HG03139 (cell line): ENCODE data around the gene LYSET.
"Not testable (repeated sequence)": the region's sequence is repeated elsewhere in the genome, so short reads cannot be mapped to it uniquely, and the experiment has no call there.

ENCODE experiments used
- ATAC-seq: cut with Tn5 transposase; IDR thresholded peaks from one replicate; pipeline ENCODE4 v1.9.1; 2021; ENCODE audit not compliant: unreplicated experiment

LYSET gene, protein sequence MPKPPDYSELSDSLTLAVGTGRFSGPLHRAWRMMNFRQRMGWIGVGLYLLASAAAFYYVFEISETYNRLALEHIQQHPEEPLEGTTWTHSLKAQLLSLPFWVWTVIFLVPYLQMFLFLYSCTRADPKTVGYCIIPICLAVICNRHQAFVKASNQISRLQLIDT

DNA sequence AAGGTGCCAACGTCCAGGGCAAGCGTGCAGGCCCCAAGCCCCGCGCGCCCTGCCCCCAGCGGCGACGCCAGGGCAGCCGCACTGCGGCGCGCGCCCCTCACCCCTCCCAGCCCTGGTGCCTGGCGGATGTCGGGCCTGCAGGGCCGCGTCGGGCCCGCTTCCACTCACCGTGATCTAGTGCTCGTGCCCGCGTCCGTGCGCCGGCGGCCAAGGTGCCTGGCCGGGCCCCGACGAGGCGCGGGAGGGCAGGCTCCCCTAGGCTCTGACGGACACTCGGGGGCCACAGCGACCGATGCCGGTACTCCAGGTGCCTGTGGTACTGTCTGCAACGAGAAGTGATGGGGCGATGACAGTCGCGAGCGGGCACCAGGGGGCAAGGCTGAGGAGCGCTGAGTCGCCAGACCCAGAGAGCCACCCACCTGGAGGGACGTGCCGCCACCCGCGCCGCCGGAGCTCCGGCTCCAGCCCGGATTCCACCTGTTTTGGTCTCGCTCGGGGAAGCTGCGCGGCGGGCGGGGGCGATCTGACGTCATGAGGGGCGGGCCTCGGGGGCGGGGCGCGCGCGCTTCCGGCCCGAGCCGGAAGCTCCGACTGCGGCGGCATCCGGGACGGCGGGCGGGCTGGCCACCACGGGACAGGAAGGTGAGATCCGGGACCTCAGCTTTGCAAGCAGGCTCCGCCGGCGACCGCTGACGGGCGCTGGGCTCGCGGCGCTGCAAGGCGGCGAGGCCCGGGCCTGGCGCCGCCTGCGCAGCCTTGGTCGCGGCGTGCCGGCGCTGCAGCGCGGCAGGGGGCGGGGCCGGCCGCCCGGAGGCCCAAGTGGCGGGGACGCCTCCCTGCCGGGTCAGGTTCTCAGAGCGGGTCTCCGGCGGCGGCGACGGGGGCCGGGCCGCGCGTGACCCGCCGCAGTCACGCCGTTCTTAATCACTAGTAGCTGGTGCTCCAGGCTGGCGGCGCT lies at the start of gene LYSET, which contains the start of gene MOAP1:
LYSET (plus strand) TSS at position 927 of the 958 bp plus-strand sequence. CDS start 89 bp downstream, outside the sequence.
MOAP1 (minus strand) TSS at position 507 of the 958 bp plus-strand sequence. CDS start 655 bp downstream, outside the sequence.
- ATAC-seq, result peak; percentile 78

DNA sequence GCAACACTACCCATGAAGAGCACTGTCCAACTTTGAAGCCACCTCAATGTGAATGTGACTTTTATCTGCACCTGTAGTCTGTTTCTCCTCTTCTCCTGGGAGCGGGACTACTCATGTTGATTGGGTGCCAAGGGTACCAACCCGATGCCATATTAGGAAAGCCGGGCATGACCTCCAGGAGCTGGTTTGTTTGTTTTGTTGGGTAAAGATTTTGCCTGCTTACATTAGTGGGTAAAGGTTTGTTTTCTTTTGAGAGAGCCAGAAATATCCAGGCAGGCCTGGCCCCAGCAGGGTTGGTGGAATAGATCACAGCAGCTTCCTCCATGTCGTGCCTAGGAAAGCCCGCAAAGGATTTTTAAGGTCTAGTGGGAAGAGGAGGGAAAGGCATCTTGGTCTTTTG lies 49.7 kb upstream of the LYSET start:
- no peak for ATAC-seq

DNA sequence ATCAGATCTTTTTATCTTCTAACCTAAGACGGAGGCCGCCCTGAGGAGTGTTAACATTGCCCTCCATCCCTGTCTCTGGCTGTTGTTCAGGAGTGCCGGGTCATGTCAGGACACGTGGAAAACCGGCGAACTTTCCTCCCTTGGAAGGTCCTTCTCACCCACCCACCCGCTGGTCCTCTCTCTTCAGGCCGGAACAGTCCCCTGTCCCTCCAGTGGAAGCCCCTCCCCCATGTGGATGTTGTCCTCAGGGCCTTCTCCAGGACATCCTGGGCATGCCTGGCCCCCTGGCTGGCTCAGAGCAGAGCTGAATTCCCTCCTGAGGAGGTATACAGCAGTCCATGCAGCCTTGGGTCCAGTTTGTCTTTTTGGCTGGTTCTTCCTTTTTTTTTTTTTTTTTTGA lies 49.1 kb upstream of the LYSET start:
- ATAC-seq, result no peak

DNA sequence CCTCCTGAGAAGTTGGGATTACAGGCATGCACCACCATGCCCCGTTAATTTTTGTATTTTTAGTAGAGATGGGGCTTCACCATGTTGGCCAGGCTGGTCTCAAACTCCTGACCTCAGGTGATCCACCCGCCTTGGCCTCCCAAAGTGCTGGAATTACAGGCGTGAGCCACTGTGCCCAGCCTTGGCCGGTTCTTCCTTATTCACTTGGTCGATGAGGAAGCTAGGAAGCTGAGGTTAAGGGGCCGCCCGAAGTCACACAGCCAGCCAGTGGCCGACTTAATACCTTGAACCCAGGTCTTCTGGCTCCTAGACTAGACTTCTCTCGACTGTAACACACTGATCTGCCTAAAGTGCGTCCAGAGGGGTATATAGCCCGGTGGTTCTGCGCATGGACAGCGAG lies 48.6 kb upstream of the LYSET start:
- ATAC-seq, result not testable (repeated sequence)

DNA sequence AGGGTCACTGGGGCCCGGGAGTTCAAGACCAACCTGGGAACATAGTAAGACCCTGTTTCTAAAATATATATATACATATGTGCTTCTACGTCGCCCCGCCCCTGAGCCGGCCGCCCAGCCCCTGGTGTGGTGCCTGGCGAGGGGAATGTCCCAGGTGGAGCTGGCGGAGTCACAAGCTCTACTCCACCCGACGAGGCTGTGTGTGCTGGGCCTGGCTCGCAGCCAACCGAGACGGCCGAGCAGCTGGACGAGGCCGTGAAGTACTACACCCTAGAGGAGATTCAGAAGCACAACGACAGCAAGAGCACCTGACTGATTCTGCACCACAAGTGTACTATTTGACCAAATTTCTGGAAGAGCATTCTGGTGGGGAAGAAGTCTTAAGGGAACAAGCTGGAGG lies 47.3 kb upstream of the LYSET start:
- no peak for ATAC-seq

DNA sequence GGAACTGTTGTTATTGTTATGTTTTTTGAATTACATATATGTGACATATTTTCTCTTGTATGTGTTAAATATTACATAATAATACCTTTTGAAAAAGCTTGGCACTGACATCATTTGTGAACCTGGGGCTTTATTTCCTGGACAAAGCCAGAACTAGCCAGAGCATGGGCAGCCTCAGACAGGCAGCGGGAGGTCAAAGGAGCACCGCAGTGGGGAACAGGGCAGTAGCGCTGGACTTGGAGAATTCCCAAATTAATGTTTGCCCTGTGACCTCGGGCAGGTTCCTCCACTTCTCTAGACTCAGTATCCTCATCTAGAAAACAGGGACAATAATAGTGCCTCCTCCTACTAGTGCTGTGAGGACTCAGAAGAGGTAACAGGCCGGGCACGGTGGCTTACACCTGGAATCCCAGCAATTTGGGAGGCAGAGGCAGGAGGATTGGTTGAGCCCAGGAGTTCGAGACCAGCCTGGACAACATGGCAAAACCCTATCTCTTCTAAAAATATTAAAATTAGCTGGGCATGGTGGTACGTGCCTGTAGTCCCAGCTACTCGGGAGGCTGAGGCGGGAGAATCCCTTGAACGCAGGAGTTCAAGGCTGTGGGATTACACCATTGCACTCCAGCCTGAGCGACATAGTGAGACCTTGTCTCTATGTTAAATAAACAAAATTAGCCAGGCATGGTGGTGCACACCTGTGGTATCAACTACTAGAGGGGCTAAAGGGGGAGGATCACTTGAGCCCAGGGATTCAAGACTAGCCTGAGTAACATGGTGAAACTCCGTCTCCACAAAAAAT lies 42.1 kb upstream of the LYSET start:
- ATAC-seq, result no peak

DNA sequence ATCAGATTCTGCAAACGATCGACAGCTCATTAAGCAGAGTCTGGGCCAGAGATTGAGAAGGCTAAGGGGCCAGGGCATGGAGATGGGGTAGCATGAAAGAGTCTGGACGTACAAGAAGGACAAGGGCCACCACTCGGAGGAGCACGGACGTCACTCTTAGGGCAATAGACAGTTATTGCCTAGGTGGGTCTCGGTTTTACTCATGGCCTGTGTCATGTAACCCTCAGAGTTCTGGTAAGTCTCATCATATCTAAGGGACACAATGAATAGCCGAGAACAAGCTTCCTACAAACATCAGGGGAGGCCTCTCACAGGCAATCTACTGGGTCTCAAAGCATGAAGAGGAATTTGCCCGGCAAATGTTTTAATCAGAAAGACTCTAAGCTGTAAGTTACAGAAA lies 39.0 kb upstream of the LYSET start:
- ATAC-seq, result no peak

DNA sequence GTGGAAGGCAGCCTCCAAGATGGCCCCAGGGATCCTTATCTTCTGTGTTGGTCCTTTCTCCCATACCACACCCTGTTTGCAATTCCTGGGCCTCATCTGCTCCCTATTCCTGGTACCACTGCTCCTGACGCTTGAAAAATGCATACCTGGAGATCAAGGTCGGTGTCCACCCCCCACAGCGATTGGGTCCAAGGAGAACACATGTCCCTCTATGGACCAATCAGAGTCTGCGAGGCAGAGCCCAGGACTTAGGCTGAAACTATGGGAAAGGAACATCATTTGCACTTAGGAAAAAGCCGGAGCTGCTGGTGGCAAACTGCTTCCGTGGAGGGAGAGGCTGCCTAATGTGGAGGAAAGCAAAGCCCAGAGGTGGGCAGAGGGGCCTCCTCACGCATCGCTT lies 36.1 kb upstream of the LYSET start:
- ATAC-seq, result no peak

DNA sequence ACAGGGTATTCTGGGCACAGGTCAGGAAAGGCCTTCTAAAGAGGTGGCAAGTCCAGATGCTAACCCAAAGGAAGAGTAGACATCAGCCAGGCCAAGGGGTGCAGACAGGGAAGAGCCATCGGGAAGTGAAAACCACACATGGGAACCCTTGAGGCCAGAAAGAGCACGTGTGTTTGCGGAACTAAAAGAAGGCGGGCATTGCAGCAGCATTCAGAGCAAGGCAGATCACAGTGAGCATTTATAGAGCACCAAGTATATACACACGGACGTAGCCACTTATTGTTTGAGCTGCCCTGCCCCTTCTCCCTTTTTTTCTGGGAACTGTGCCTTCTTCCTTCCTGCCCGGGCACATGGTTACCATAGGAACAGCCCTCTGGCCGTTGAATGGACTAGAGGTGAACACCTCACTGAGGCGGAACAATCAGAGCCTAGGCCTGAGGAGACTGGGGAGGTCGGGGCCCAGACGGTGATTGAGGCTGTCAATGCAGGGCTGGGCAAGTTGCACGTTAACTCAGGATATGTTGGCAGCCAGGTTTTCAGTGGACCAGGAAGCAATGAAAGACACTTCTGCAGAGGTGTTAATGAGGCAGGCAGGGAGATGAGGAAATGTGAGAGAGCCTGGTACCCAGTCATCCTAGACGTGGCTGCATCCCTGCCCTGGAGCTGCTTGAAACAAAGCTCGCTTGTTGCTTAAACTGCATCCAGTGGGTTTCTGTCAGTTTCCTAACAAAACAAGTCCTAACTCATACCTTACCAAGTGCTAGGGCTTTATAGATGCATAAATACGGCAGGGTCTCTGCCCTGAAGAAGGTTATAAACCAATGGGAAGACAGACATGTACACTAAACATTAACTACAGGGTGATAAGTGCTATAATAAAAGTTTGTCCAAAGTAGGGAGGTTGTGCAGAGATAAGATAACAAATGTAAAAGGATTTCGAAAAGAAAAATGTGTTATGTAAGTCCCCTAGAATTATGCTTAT lies 34.6 kb upstream of the LYSET start:
- no peak for ATAC-seq

DNA sequence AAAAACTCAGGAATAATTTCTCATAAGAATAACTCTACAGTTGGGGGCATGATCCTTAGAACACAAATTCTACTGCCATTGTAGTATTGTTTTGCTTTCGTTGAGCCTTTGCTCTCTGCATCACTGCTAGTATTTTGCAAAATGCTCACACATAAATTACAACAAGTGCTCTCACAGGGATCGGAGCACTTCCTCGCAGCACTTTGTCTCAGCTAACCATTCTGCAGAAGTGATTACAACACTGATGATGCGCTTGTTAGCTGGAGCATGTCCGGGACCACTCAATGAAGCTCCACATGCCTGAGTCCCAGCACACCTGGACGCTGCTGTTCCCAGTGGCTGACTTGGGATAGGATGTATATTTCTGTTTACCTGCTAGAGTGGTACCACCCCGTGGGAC lies 32.0 kb upstream of the LYSET start:
- ATAC-seq, result no peak

DNA sequence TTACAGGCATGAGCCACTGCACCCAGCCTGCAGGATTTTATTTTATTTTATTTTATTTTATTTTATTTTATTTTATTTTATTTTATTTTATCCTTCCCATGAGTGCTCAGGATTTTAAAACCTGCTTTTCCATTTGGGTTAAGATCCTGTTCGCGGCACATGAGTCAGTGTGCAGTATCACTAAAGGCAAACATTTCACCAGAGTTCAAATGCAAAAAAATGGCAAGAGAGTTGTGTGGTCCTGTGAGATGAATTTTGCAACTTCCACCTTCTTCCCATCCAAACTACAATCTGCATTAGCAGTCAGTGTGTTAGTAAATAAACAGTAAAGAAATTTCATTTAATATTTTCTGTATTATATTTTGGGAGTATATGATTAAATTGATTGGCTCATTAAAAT lies 29.4 kb upstream of the LYSET start:
- ATAC-seq, result no peak

DNA sequence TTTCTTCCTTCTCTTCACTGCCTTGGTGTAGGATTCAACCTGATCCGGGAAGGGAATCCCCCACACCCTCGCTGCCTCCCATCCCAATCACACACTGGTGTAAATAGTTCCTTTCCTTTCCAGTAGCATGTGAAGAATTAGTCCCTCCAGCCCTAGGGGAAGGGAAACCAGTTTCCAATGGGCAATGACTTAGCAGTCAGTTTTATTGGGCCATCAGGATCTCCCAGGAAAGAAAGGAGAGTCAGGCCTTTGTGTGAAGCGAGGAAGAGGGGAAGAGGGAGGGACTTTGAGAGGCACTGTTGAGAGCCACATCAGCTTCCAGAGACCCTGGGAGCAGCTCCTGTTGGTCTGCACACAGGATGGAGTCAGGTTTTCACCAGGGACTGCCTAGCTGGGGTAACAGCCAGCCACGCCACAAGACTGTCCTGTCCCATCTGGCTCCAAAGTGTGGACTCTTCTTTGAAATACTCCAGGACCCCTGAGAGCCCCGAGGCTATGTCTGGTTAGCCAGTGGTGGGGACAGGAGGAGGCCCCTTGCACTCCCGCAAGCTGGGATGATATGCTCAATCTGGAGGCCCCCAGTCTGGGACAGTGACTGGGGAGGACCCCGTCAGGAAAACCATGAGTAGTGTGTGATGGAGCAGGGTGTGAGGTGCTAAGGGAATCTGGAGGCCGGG lies 28.3 kb upstream of the LYSET start:
- no peak for ATAC-seq

DNA sequence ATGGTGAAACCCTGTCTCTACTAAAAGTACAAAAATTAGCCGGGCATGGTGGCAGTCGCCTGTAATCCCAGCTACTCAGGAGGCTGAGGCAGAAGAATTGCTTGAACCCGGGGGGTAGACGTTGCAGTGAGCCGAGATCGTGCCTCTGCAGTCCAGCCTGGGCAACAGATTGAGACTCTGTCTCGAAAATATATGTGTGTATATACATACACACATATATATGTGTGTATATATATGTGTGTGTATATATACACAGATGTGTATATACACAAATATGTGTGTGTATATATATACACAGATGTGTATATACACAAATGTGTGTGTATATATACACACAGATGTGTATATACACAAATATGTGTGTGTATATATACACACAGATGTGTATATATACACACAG lies 26.8 kb upstream of the LYSET start:
- not testable (repeated sequence) for ATAC-seq

DNA sequence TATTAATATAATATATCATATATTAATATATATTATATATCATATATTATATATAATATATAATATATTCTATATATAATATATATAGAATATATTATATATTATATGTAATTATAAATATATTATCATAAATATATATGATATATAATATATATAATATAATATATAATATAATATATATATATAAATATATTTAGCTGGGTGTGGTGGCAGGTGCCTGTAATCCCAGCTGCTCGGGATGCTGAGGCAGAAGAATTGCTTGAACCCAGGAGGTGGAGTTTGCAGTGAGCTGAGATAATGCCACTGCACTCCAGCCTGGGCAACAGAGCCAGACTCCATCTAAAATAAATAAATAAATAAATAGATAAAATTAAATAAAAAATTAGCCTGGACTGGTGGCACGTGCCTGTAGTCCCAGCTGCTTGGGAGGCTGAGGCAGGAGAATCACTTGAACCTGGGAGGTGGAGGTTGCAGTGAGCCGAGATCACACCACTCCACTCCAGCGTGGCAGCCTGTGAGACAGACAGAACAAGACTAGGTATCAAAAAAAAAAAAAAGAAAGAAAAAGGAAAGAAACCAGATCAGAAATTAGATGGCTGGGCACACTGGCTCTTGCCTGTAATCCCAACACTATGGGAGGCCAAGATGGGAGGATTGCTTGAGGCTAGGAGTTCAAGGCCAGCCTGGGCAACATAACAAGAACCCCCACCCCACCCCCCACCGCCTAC lies 25.3 kb upstream of the LYSET start:
- ATAC-seq, result not testable (repeated sequence)

DNA sequence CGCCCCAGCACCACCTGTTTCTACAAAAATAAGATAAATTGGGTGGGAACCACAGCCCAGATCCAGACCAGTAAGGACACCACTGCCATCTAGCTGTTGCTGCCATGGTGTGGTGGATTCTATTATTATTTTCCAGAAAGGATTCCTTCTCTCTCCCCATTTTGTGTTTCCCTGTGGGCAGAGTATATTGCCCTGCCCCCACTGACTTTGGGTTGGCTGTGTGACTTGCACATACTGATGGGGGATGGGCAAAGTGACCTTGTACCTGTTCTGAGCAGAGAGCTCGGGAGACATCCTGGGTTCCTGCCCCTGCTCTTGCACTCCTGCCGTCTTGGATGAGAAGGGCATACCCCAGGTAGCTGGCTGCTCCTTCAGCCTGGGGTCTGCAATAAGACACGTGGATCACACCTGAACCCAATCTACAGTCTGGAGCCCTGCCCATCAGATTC lies 24.7 kb upstream of the LYSET start:
- ATAC-seq, result no peak

DNA sequence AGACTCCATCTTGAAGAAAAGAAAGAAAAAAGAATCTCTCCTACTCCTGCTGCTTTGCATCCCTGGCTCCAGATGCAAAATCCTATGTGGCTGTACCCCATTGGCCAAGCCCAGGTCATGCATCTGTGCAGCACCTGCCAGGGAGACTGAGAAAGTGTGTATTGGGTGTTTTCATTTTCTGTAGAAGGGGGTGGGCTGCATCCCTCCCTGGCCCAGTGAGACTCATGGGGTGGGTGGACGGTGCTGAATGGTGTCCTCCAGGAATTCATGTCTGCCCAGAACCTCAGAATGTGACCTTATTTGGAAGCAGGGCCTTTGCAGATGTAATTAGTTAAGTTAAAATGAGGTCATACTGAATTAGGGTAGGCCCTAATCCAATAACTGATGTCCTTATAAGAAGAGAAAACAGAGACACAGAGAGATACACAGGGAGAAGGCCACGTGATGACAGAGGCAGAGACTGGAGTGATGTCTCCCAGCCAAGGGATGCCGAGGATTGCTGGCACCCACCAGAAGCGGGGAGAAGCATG lies 23.6 kb upstream of the LYSET start:
- no peak for ATAC-seq

DNA sequence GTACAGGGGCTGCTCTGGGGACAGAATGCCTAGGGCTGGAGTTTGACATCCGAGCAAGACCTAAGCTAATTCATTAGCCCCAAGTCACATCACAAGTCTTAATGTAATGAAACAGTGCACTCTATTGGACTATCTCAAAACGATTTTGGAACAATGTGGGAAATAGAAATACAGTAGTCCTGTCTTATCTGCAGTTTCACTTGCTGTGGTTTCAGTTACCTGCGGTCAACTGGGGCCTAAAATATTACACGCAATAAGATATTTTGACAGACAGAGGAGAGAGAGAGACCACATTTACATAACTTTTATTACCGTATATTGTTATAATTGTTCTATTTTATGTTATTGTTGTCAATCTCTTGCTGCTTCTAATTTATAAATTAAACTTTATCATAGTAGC lies 21.6 kb upstream of the LYSET start:
- ATAC-seq, result no peak
